Measurements from ENCODE around the gene CDK18.
A peak's percentile ranks its signal among the peaks of the same experiment; 100 is the strongest.

Gene CDK18

GRCh38 chr1:205504311-205505075 is at the start of gene CDK18:
Gene CDK18, plus strand, starts transcription at chr1:205504669. Its CDS starts 18,499 bp downstream, at chr1:205523168.
- Histone ChIP-seq H3K9me3 (ENCODE audit: control insufficient read depth in 1 of 2, low read length in 2 of 2) (no peaks in the 10 kb centered on the region), H3K36me3 (ENCODE audit: control insufficient read depth in 1 of 2, insufficient read depth in 2 of 2, low read length in 2 of 2) (no peaks in the 10 kb centered on the region), H3K27ac (ENCODE audit: low read length) (peak within 1 kb of the TSS; percentile 62), H3K27me3 (ENCODE audit: low read depth, low read length) (no peaks in the 10 kb centered on the region), H3K4me3 (ENCODE audit: low read depth in 1 of 2, low read length in 2 of 2) (peak within 1 kb of the TSS; percentile 78 to 88), H3K4me1 (ENCODE audit: control insufficient read depth in 1 of 2, insufficient read depth in 2 of 2, low read length in 2 of 2) (peaks cover 5 to 23% of the 10 kb centered on the region in 2 donors)

GRCh38 chr1:205454903-205455335 is 49.5 kb upstream of the CDK18 start:
- Histone ChIP-seq H3K27me3 (ENCODE audit: low read depth, low read length) (peaks cover 63% of the 10 kb centered on the region), H3K27ac (ENCODE audit: low read length) (no peak overlapping the region), H3K4me1 (ENCODE audit: control insufficient read depth in 1 of 2, insufficient read depth in 2 of 2, low read length in 2 of 2) (peaks cover 0 to 18% of the 10 kb centered on the region in 2 donors)

GRCh38 chr1:205455581-205456382 is 48.7 kb upstream of the CDK18 start, which contains the start of gene BLACAT1:
Gene BLACAT1, minus strand, starts transcription at chr1:205456045.
- Histone ChIP-seq H3K27me3 (ENCODE audit: low read depth, low read length) (peaks cover 63% of the 10 kb centered on the region), H3K4me3 (ENCODE audit: low read depth in 1 of 2, low read length in 2 of 2) (peak within 1 kb of the TSS; percentile 11 to 40), H3K27ac (ENCODE audit: low read length) (no peak within 1 kb of the TSS), H3K4me1 (ENCODE audit: control insufficient read depth in 1 of 2, insufficient read depth in 2 of 2, low read length in 2 of 2) (peaks cover 0 to 18% of the 10 kb centered on the region in 2 donors), H3K36me3 (ENCODE audit: control insufficient read depth in 1 of 2, insufficient read depth in 2 of 2, low read length in 2 of 2) (no peaks in the 10 kb centered on the region), H3K9me3 (ENCODE audit: control insufficient read depth in 1 of 2, low read length in 2 of 2) (no peaks in the 10 kb centered on the region)

More at GRCh38 chr1:205454903-205455335, 49.5 kb upstream of the CDK18 start:
- Histone ChIP-seq H3K4me3 (ENCODE audit: low read depth in 1 of 2, low read length in 2 of 2) (no peak overlapping the region), H3K36me3 (ENCODE audit: control insufficient read depth in 1 of 2, insufficient read depth in 2 of 2, low read length in 2 of 2) (no peaks in the 10 kb centered on the region), H3K9me3 (ENCODE audit: control insufficient read depth in 1 of 2, low read length in 2 of 2) (no peaks in the 10 kb centered on the region)

GRCh38 chr1:205456383-205456867 is 48.0 kb upstream of the CDK18 start:
- H3K27me3 ChIP-seq (ENCODE audit: low read depth, low read length): peaks cover 63% of the 10 kb centered on the region
- H3K36me3 ChIP-seq (ENCODE audit: control insufficient read depth in 1 of 2, insufficient read depth in 2 of 2, low read length in 2 of 2): no peaks in the 10 kb centered on the region
- H3K4me3 ChIP-seq (ENCODE audit: low read depth in 1 of 2, low read length in 2 of 2): peak overlapping the region; percentile 11 to 40
- peaks cover 0 to 18% of the 10 kb centered on the region in 2 donors for H3K4me1 ChIP-seq (ENCODE audit: control insufficient read depth in 1 of 2, insufficient read depth in 2 of 2, low read length in 2 of 2)
- no peak overlapping the region for H3K27ac ChIP-seq (ENCODE audit: low read length)
- no peaks in the 10 kb centered on the region for H3K9me3 ChIP-seq (ENCODE audit: control insufficient read depth in 1 of 2, low read length in 2 of 2)

- Histone ChIP-seq H3K4me1 (ENCODE audit: control insufficient read depth in 1 of 2, insufficient read depth in 2 of 2, low read length in 2 of 2) (peaks cover 0 to 18% of the 10 kb centered on the region in 2 donors), H3K27ac (ENCODE audit: low read length) (no peak overlapping the region), H3K4me3 (ENCODE audit: low read depth in 1 of 2, low read length in 2 of 2) (peak overlapping the region in 1 of 2 donors; percentile 40), H3K9me3 (ENCODE audit: control insufficient read depth in 1 of 2, low read length in 2 of 2) (no peaks in the 10 kb centered on the region), H3K36me3 (ENCODE audit: control insufficient read depth in 1 of 2, insufficient read depth in 2 of 2, low read length in 2 of 2) (no peaks in the 10 kb centered on the region), H3K27me3 (ENCODE audit: low read depth, low read length) (peaks cover 59% of the 10 kb centered on the region)
Measured at GRCh38 chr1:205456868-205457745, 47.4 kb upstream of the CDK18 start.

GRCh38 chr1:205458777-205459566 is 45.5 kb upstream of the CDK18 start:
- H3K36me3 ChIP-seq (ENCODE audit: control insufficient read depth in 1 of 2, insufficient read depth in 2 of 2, low read length in 2 of 2): no peaks in the 10 kb centered on the region
- H3K27me3 ChIP-seq (ENCODE audit: low read depth, low read length): peaks cover 42% of the 10 kb centered on the region
- peaks cover 0 to 18% of the 10 kb centered on the region in 2 donors for H3K4me1 ChIP-seq (ENCODE audit: control insufficient read depth in 1 of 2, insufficient read depth in 2 of 2, low read length in 2 of 2)
- H3K9me3 ChIP-seq (ENCODE audit: control insufficient read depth in 1 of 2, low read length in 2 of 2): no peaks in the 10 kb centered on the region
- H3K27ac ChIP-seq (ENCODE audit: low read length): no peak overlapping the region
- H3K4me3 ChIP-seq (ENCODE audit: low read depth in 1 of 2, low read length in 2 of 2): no peak overlapping the region

- no peaks in the 10 kb centered on the region for H3K27me3 ChIP-seq (ENCODE audit: low read depth, low read length)
- H3K4me3 ChIP-seq (ENCODE audit: low read depth in 1 of 2, low read length in 2 of 2): no peak overlapping the region
- H3K4me1 ChIP-seq (ENCODE audit: control insufficient read depth in 1 of 2, insufficient read depth in 2 of 2, low read length in 2 of 2): no peaks in the 10 kb centered on the region
- H3K36me3 ChIP-seq (ENCODE audit: control insufficient read depth in 1 of 2, insufficient read depth in 2 of 2, low read length in 2 of 2): no peaks in the 10 kb centered on the region
- H3K9me3 ChIP-seq (ENCODE audit: control insufficient read depth in 1 of 2, low read length in 2 of 2): no peaks in the 10 kb centered on the region
- no peak overlapping the region for H3K27ac ChIP-seq (ENCODE audit: low read length)
Measured at GRCh38 chr1:205465392-205465791, 39.1 kb upstream of the CDK18 start.

GRCh38 chr1:205466595-205467220 is 37.8 kb upstream of the CDK18 start:
- Histone ChIP-seq H3K27ac (ENCODE audit: low read length) (no peak overlapping the region), H3K4me1 (ENCODE audit: control insufficient read depth in 1 of 2, insufficient read depth in 2 of 2, low read length in 2 of 2) (no peaks in the 10 kb centered on the region), H3K9me3 (ENCODE audit: control insufficient read depth in 1 of 2, low read length in 2 of 2) (no peaks in the 10 kb centered on the region), H3K27me3 (ENCODE audit: low read depth, low read length) (no peaks in the 10 kb centered on the region), H3K36me3 (ENCODE audit: control insufficient read depth in 1 of 2, insufficient read depth in 2 of 2, low read length in 2 of 2) (no peaks in the 10 kb centered on the region), H3K4me3 (ENCODE audit: low read depth in 1 of 2, low read length in 2 of 2) (no peak overlapping the region)

GRCh38 chr1:205470131-205470530 is 34.3 kb upstream of the CDK18 start:
- Histone ChIP-seq H3K9me3 (ENCODE audit: control insufficient read depth in 1 of 2, low read length in 2 of 2) (no peaks in the 10 kb centered on the region), H3K27ac (ENCODE audit: low read length) (no peak overlapping the region), H3K4me3 (ENCODE audit: low read depth in 1 of 2, low read length in 2 of 2) (no peak overlapping the region), H3K36me3 (ENCODE audit: control insufficient read depth in 1 of 2, insufficient read depth in 2 of 2, low read length in 2 of 2) (no peaks in the 10 kb centered on the region), H3K27me3 (ENCODE audit: low read depth, low read length) (no peaks in the 10 kb centered on the region), H3K4me1 (ENCODE audit: control insufficient read depth in 1 of 2, insufficient read depth in 2 of 2, low read length in 2 of 2) (no peaks in the 10 kb centered on the region)
